ENCODE data around the gene KCND3.

Gene KCND3

DNA sequence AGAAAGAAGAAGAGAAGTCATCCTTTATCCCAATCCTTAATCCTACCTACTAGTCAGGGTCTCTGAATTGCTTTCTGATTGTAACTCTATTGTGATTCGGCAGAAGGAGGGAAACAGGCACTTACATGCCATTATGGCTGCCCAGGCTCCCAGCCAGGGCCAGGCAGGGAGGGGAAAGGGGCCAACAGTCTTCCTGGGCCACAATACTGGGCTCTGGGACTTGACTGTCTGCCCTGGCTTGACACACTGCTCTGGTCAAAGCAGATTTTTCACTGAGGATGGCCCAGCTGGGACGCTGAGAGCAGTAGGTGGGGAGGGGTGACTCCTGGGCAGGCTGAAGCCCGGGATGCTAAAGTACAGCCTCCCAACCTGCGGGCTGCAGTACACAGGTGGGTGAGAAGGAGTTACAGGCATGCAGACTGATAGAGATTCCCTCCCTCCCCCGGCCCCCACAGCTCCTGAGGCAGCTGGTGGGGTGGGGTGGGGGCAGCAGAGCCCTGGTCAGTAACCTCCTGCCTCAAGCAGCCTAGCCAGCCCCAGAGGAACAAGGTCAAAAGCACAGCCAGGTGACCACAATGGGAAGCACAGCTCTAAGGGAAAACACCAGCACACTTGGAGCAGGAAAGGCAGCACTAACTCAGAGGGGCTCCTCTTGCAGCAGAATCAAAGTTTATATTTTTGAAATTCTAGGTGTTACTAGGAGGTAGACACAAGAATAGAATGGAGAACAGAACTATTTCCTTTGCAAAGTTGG, 25.3 kb downstream of the KCND3 start:
- DNase-seq (ENCODE audit: low read depth) = no peak
- H3K4me3 ChIP-seq (ENCODE audit: low read depth, low read length) = no peak overlapping the region

DNA sequence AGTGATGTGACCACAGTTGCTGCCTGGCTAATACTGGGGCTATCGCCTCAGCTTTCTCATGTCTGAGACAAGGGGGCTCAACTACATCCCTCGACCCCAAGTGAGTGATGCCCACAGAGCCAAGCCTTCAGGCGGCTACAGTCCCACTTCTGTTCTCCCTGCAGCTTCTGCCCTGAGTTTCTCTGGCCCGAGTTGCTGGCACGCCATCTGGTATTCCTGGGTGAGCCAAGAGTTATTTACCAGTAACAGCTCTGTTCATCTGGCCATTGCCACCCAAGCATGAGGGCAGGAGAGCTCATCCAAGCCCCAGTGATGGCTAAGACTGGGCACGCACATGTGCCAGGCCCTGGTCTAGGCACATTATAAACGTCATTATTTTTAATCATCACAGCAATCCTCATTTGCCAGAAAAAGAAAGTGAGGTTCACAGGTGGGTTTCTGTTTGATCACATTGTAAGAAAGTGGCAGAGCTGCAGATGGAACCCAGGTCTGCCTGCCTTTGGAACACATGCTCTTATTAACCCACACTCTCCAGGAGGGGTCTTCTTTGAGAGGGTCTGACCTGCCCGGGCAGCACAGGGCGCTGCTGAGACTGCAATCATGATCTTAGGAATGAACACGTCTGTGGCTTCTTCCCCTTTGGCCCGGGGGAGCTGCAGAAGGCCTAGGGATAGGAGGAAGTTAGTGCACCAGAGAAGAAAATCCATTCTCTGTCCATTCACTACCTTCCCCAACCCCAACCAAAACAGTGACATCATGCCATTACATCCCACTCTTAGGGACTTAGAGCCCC, 27.5 kb downstream of the KCND3 start:
- DNase-seq (ENCODE audit: low read depth) = no peak
- H3K4me3 ChIP-seq (ENCODE audit: low read depth, low read length) = no peak overlapping the region

DNA sequence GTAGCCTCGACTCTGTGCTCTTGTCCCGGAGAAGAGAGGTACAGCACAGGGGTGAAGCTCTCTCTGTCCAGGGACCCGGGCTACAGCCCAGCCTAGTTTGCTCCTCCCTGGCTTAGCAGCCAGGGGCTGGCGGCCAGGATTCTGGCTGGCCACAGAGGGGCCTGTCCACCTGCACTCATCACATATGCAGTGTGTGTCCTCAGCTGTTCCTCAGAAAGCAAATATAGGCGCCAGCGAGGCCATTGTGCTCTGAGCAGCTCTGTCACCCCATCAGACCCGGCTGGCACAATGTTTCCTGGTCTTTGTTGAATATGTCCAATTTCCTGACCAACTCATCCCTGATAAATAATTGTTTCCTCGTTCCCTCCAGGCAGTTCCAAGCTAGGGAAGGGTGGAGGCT, 28.5 kb downstream of the KCND3 start:
- H3K4me3 ChIP-seq (ENCODE audit: low read depth, low read length) = no peak overlapping the region
- no peak for DNase-seq (ENCODE audit: low read depth)

- no peak overlapping the region for H3K4me3 ChIP-seq (ENCODE audit: low read depth, low read length)
- DNase-seq (ENCODE audit: low read depth) = no peak
Observed at GRCh38 chr1:111959436-111959835, 30.0 kb downstream of the KCND3 start.

GRCh38 chr1:111958851-111959250, 30.6 kb downstream of the KCND3 start:
- DNase-seq (ENCODE audit: low read depth) = no peak
- H3K4me3 ChIP-seq (ENCODE audit: low read depth, low read length) = no peak overlapping the region

GRCh38 chr1:111958075-111958474, 31.4 kb downstream of the KCND3 start:
- H3K4me3 ChIP-seq (ENCODE audit: low read depth, low read length) = no peak overlapping the region
- DNase-seq (ENCODE audit: low read depth) = no peak

GRCh38 chr1:111956155-111956771, 33.2 kb downstream of the KCND3 start:
- H3K4me3 ChIP-seq (ENCODE audit: low read depth, low read length) = no peak overlapping the region
- no peak for DNase-seq (ENCODE audit: low read depth)

DNA sequence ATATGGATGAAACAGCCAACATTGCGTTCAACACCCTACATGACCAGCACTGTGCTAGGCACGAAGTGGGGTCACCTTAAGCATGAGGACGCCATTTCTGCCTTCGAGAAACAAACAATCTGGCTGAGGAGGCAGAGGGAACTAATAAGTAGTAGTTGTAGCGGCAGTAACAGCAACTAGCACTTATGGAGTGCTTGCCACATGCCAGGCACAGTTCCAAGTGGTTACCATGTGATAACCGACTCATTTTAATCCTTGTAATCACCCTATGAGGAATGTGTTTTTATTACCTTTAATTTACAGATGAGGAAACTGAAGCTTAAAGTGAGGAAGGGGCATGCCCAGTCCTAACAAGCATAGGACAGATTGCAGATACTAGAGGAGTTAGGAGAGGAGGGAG, 33.7 kb downstream of the KCND3 start:
- no peak for DNase-seq (ENCODE audit: low read depth)
- H3K4me3 ChIP-seq (ENCODE audit: low read depth, low read length) = no peak overlapping the region

- H3K4me3 ChIP-seq (ENCODE audit: low read depth, low read length) = no peak overlapping the region
Observed at GRCh38 chr1:111953797-111954196, 35.7 kb downstream of the KCND3 start.

DNA sequence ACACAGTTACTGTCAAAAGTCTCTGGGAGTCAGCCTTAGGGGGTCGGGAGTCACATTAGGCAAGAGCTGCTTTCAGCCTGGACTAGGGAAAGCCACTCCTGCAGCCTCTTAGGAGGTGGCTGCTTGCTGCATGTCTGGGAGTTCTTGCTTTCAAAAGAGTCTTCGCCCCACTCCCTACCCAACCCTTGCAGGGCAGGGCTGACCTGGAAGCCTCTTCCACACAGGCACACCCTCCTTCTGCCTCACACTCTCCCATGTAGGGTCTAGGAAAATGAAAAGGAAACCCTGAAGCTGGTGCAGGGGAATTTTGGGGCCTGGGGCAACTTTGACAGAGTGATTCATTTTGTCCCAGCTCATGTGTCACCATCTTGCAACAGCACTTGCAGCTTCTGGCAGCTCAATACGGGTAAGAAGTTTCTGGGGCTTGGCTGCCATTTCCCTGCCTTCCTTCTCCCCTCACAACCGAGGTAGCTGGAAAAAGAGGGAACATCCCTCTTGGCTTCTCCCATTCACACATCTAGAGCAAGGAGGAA, 37.3 kb downstream of the KCND3 start:
- no peak overlapping the region for H3K4me3 ChIP-seq (ENCODE audit: low read depth, low read length)
- DNase-seq (ENCODE audit: low read depth) = no peak

More at GRCh38 chr1:111953797-111954196, 35.7 kb downstream of the KCND3 start:
- no peak for DNase-seq (ENCODE audit: low read depth)

DNA sequence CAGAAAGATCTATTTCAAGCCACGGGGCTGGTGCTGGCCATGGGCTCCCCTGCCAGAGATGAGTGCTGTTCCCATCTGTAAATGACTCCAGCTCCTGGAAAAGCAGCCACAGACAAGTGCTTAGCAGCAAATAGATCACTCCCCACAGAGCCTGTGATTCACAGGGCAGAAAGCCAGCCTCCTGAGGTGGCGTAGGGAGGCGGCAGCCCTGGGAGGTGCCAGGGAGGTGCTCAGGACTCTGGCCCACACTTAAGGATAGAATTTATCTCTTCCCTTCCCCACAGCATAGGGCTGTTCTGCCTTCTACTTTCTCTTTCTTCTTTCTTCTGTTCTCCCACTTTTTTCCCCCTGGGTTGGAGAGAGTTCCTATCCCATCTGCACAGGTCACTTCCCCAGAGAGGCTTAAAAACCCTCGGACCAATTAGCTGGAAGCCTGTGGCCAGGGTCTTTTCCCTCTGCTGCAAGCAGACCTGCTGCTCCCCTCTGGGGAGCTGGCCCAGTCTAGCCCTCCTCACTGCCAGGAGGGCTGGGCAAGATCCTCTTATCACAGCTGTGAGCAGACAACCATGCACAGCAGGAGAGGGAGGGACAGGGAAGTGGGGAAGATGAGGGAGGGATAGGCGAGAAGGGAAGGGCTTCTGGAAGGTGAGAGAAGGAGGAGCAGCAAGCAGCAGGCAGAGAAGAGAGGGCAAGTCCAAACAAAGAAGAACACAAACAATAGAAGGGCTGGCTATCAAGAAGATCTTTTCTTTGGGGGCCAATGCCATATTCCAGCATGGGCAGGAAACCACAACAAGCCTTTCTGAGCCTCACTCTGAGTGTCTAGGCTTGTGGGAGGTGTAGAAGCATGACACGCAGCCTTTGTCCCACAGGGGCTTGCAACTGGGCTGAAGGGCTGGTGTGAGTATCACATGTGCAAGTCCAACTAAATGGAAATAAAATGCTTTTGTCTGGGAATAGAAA, 41.0 kb downstream of the KCND3 start:
- DNase-seq (ENCODE audit: low read depth) = no peak
- H3K4me3 ChIP-seq (ENCODE audit: low read depth, low read length) = no peak overlapping the region

GRCh38 chr1:111943846-111944749, 45.4 kb downstream of the KCND3 start:
- H3K4me3 ChIP-seq (ENCODE audit: low read depth, low read length) = no peak overlapping the region
- no peak for DNase-seq (ENCODE audit: low read depth)

- no peak overlapping the region for H3K4me3 ChIP-seq (ENCODE audit: low read depth, low read length)
- DNase-seq (ENCODE audit: low read depth) = no peak
Observed at GRCh38 chr1:111943066-111943465, 46.4 kb downstream of the KCND3 start.

DNA sequence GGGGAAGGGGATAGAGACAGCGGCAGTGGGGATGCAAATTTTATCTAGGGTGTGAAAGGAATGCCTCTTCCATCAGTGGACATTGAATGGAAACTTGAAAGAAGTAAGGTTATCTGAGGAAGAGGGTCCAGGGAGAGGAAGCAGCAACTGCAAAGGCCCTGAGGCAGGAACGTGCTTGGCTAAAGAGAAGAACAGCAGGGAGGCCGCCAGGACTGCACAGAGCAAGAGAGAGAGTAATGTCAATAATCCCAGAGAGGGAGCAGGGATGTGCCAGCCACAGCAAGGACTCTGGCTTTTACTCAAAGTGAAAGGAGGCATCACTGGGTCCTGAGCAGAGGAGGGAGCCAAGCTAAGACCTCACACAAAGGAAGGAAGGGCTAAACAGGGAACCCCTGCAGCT, 50.9 kb downstream of the KCND3 start:
- no peak overlapping the region for H3K4me3 ChIP-seq (ENCODE audit: low read depth, low read length)
- no peak for DNase-seq (ENCODE audit: low read depth)

- no peak overlapping the region for H3K4me3 ChIP-seq (ENCODE audit: low read depth, low read length)
- no peak for DNase-seq (ENCODE audit: low read depth)
Observed at GRCh38 chr1:111938123-111938522, 51.3 kb downstream of the KCND3 start.

DNA sequence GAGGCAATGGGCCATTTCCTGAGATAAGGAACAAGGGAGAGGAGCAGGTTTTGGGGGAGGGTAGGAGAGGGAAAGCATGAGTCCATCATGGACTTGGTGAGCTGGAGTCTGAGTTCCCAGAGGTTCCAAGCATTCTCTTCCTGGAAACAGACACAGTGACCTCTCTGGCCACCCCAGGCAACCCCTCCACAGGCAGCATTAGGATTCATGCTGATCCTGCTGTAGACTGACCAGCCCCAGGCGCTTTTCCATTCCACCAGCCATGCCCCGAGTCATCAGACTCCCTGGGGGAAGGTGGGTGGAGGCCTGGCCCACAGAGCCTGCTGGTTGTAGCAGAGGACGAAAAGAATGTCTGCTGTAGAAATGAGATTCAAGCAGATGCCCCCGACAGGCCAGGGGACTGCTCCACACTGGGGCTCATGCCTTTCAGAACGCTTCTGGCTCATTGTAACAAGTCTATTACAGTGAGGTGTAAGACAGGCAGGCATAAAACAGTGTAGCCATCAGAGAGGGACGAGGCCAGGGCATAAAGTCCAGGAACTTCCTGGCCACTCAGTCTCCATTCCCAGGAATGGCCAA, 52.2 kb downstream of the KCND3 start:
- no peak for DNase-seq (ENCODE audit: low read depth)
- no peak overlapping the region for H3K4me3 ChIP-seq (ENCODE audit: low read depth, low read length)

DNA sequence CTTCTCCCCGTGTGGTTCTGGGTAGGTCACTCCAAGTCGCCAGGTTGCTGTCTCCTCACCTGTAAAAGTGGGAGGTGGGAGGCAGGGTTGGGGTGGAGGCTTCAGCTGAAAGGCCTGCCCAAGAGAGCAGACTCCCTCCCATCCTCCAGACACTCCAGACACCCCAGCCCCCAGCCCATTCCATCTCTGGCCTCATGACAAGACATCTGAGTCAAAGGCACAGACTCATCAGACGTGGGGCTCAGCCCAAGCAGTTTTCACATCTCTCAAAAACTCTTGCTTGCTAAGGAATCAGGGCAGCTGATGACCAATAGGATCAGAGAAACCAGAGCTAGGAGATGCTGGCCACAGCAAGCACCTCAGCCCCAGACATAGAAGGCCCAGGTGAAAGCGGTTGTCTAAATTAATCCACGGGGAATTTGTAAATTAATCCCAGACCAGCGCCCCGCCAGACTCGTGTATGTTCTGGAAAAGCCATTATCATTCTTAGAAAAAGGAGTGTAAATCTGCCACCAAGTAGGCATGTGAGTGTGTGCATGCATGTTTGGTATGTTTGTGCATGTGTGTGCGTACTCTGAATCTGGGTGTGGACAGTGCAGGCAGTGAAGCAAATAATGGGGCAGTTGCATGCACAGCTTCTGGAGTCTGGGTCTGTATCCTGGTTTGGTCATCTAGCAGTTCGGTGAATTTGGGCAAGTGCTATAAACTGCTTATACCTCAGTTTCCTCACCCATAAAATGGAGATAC, 55.2 kb downstream of the KCND3 start:
- no peak for DNase-seq (ENCODE audit: low read depth)
- no peak overlapping the region for H3K4me3 ChIP-seq (ENCODE audit: low read depth, low read length)
